Pulmonary artery endothelial cell (primary cell): ENCODE results near the gene COL9A1. TPM values are rescaled to one million over a fixed set of nuclear protein-coding genes. Genes with fewer than 3 reads are reported as not detected.

Experiments used
- DNase-seq: peaks from one replicate; pipeline ENCODE4 v3.0.0-alpha.2; 2011; ENCODE audit warnings: low read depth, low spot score
- total RNA-seq: library from RNA; depleted of rRNA; stranded (reverse); fragments of >200 nt; gene quantifications from 2 replicates; pipeline ENCODE4 v1.2.3, GENCODE V29; 2014

COL9A1 gene
- total RNA-seq, 1 donor from 2014 or later: not detected

DNA sequence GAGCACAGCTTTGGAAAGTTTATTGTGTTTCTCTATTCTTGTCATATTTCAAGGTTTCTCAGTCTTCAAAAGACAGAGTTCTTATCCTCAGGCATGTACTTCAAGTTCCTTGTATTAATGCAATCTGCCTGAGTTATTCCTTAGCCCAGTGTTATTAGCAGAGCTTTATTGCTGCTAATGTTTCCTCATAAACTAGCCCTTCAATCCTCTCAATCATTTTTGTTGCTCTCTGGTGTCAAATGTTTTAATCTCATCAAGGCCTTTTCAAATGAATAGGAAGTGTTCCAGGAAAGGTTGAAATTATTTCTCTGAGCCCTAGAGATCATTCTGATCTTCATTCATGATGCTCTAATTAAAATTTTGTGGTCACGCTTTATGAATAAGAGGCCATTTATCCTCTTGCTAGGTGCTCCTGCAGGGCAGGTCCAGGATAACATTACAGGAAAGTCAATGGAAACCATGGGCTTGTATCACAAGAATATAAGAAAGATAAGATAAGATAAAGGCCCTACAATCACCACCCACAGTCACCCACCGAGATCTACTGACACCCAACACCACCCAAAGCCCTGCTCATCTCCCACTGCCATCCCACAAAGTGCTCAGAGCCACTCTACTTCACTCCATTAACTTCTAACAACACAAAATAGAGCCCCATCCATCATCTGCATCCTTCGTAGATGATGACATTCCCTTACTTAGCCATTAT lies 125.9 kb downstream of the COL9A1 start:
- DNase-seq: no peak

DNA sequence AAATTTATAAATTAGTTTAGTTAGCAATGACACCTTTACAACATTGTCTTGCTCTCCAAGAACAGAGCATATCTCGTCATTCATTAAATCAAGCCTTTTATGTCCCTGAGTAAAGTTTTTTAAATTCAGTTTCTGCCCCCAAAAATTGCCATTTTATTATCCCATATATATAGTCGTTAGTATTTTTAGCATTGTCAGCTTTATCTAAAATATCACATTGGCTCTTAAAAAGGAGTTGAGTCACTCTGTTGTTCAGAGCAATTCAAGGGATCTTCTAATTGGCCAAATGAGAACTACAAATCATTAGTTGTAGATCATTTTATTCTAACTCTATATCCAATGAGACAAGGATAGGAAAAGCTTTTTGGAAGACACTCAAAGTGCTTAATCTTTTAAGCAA lies 127.1 kb downstream of the COL9A1 start:
- DNase-seq: no peak

DNA sequence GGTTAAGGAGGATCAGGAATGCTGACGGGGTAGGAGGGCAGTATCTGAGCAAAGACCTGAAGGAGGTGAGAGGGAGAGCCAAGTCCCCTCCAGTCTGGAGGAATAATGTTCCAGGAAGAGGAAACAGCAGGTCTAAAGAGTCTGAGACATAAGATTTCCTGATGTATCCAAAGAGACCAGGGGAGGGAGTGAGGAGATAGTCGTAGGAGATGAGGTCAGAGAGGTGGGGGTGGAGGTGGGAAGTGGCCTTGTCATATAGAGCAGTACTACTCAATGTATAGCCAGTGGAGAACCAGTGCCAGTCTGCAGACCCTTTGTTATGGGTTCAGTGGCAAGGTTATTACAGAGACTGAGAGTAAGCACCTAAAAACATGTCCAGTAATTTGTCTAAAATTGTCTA lies 130.6 kb downstream of the COL9A1 start:
- no peak for DNase-seq

DNA sequence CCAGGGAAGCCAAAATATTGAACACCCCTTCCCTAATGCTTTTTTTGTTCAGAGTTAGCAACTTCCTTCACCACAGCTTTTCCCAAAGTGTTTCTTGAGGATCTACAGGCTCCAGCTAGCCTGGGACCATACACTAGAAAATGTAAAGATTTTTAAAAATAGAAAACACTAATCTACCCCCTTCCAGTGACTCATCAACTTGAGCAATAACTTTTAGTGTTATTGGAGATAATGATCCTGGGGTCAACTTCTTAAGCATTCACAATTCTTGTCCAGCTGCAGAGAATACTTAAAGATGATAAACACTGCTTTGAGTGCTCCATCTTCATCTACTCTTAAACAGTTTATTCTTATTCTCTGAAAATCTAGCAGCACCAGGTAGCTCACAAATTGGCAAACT lies 131.6 kb downstream of the COL9A1 start:
- DNase-seq: no peak

DNA sequence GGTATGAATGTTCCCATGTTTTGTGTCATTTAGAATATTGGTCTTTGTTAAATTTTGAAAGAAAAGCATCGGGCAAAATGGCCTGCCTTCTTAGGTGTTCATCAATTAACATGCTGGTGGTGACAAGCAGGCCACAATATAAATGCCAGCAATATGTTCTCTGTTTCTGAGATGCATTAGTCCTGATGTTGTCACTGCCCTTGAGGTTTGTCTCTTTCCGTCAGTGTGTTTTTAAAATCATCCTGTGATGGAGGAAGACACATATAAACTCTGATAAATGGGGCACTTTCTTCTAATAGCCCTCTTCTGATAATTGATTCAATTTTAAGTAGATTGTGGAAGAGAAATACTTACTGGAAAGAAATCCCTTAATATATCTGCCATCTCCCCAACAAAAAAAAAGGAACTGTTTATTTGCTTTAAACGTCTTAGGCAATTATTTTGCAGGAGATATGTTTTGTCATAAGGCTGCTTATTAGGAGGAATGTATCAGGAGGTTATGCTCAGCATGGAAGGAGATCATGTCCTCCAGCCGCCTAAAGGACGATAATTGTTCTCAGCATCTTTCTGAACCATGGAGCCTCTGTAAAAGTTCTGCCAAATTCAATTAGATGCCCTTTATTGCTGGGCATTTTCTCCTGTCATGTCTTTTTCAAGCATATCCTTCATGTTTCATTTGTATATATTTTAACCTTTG lies 134.1 kb downstream of the COL9A1 start:
- DNase-seq: no peak

Other genes starting within 250 kb of the COL9A1 start
- gene FAM135A, start 110.4 kb upstream of the COL9A1 start, total RNA-seq: 12.6 and 14.6 TPM in 2 replicates